Body of pancreas (tissue), 4 donors: Measurements from ENCODE around the gene UBR1.

ENCODE experiments used
- CTCF ChIP-seq, 7 experiments: fragments of 450-650 bp in 4 of 7; fragments of 200-600 bp in 3 of 7; sonication (generic) in 3 of 7; IDR thresholded peaks; one replicate each; pipeline ENCODE4 v1.5.1; 2016 to 2019; ENCODE audit warnings: antibody characterized with exemption in 7 of 7
- POLR2A ChIP-seq, 3 donors: fragments of 450-650 bp; IDR thresholded peaks; one replicate each; pipeline ENCODE4 v1.6.1; 2016; ENCODE audit warnings: antibody characterized with exemption in 3 of 3, mild to moderate bottlenecking in 2 of 3

DNA sequence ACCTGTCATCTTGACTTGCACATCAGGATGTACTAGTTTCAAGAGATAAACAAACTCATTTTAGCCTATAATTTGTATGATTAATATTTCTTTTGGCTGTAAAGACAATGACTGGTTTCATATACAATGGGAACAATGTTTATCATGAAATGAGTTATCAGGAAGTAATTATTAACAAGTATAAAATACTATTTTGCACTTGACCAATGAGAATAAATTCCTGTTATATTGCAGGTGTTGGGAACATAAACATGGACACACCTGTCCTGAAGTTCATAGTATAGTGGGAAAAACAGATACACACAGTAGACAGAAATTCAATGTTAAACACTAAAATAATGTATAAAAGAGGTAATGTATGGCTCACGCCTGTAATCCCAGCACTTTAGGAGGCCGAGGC, 56.9 kb downstream of the UBR1 start:
- no peak for TF ChIP-seq CTCF (IDR thresholded peaks at IDR 0.05)
- TF ChIP-seq POLR2A (IDR thresholded peaks at IDR 0.05) = no peak
